ENCODE data around the gene BRAP.
"Not testable (repeated sequence)": the region's sequence is repeated elsewhere in the genome, so short reads cannot be mapped to it uniquely, and the experiment has no call there.

The BRAP gene

DNA sequence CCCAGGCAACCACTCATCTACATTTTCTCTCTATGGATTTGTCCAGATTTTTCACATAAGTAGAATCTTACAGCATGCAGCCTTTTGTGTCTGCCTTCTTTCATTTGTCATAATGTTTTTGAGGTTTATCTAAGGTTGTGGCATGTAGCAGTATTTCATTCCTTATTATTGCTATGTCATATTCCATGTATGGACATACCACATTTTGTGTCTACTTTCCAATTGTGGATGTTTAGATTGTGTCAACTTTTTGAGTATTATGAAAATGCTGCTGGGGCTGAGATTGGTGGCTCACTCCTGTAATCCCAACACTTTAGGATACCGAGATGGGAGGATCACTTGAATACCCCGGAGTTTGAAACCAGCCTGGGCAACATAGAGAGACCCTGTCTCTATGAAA is 83.4 kb downstream of the BRAP start:
- H3K4me3 ChIP-seq (ENCODE audit: low read depth, low read length): no peak overlapping the region
- H3K27ac ChIP-seq: no peak overlapping the region
- no peaks in the 10 kb centered on the region for H3K36me3 ChIP-seq (replicated peaks)
- TF ChIP-seq, protein P1, sequence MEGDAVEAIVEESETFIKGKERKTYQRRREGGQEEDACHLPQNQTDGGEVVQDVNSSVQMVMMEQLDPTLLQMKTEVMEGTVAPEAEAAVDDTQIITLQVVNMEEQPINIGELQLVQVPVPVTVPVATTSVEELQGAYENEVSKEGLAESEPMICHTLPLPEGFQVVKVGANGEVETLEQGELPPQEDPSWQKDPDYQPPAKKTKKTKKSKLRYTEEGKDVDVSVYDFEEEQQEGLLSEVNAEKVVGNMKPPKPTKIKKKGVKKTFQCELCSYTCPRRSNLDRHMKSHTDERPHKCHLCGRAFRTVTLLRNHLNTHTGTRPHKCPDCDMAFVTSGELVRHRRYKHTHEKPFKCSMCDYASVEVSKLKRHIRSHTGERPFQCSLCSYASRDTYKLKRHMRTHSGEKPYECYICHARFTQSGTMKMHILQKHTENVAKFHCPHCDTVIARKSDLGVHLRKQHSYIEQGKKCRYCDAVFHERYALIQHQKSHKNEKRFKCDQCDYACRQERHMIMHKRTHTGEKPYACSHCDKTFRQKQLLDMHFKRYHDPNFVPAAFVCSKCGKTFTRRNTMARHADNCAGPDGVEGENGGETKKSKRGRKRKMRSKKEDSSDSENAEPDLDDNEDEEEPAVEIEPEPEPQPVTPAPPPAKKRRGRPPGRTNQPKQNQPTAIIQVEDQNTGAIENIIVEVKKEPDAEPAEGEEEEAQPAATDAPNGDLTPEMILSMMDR (IDR thresholded peaks at IDR 0.05; ENCODE audit: low read depth, low read length, missing control alignments): no peak
- in situ Hi-C loops (cut with HindIII; ENCODE audit: low pct_ligation_motif_present, low sequenced_read_pairs): no loop called here
- no peaks in the 10 kb centered on the region for H3K27me3 ChIP-seq (replicated peaks)
- DNase-seq: no peak

GRCh38 chr12:111600986-111601385 is 84.8 kb downstream of the BRAP start:
- H3K36me3 ChIP-seq (replicated peaks); in situ Hi-C loops (cut with HindIII; ENCODE audit: low pct_ligation_motif_present, low sequenced_read_pairs); H3K4me3 ChIP-seq (ENCODE audit: low read depth, low read length); H3K27me3 ChIP-seq (replicated peaks); DNase-seq; H3K27ac ChIP-seq: not testable (repeated sequence)

DNA sequence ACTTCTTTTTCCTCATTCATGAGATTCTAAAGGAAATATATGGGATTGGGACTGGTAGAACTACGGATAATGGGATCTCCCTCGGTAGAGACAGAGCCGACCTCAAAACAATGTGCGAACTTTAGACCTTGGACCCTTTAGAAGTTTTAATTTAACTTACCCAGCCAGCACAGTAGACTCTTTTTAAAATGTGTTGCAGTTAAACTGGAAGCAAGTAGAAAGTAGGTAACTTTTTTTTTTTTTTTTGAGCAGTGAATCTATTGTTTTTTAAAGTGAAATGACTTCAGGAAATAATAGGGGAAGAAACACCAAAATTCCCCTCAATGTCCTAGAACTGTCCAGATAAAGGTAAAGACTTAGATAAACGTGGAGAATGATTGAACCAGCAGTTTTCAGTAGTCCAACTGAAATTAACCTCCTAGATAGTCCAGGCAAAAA is 85.5 kb downstream of the BRAP start:
- in situ Hi-C loops (cut with HindIII; ENCODE audit: low pct_ligation_motif_present, low sequenced_read_pairs): no loop called here

DNA sequence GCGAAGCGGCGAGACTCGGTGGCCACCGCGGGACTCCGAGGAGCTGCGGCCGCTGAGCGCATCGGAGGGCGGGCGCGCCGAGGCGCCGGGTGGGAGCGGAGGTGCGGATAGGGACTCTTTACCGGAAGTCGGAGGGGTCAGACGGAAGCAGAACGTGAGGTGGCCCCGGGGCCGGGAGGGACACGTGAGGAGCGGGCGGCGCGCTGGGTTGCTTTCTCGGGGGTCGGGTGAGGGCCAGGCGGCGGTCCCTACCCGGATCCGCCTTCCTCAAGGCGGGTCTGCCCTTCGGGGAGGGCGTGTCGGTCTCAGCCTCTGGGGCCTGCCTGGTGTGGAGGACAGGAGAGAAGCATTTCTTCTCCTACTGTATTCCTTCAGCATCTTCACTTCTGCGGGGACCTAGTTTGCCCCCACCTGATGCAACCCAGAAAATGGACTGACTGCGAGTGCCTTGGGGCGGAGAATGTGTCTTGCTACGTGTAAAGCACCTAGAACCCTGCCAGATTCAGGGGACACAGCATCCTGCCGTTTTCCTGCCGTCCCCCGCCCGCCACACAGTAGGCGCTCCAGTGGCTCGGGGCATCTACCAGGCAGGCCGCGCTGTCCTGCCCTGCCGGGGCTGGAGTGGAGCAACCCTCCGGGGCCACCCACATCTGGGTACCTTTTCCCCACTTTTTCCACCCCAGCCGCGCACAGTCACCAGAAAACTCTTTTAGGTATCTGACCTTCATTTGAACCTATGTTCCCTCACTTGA is 86.1 kb downstream of the BRAP start:
- Histone ChIP-seq H3K27ac (peak overlapping the region; percentile 98), H3K4me3 (ENCODE audit: low read depth, low read length) (peak overlapping the region; percentile 88), H3K36me3 (replicated peaks) (no peaks in the 10 kb centered on the region), H3K27me3 (replicated peaks) (no peaks in the 10 kb centered on the region)
- in situ Hi-C loops (cut with HindIII; ENCODE audit: low pct_ligation_motif_present, low sequenced_read_pairs): no loop called here
- DNase-seq: peak; percentile 88
- TF ChIP-seq, protein P1 (IDR thresholded peaks at IDR 0.05; ENCODE audit: low read depth, low read length, missing control alignments): peak; percentile 17

More for the DNA sequence above, 85.5 kb downstream of the BRAP start:
- Histone ChIP-seq H3K27me3 (replicated peaks) (no peaks in the 10 kb centered on the region), H3K36me3 (replicated peaks) (no peaks in the 10 kb centered on the region), H3K27ac (peak overlapping the region; percentile 98), H3K4me3 (ENCODE audit: low read depth, low read length) (peak overlapping the region; percentile 88)
- no peak for DNase-seq
- TF ChIP-seq, protein P1 (IDR thresholded peaks at IDR 0.05; ENCODE audit: low read depth, low read length, missing control alignments): no peak

GRCh38 chr12:111598637-111599452 is 86.9 kb downstream of the BRAP start, which contains the start of gene ATXN2:
ATXN2 (minus strand) TSS chr12:111599315; CDS start chr12:111599034, 281 bp downstream.
- no peaks in the 10 kb centered on the region for H3K36me3 ChIP-seq (replicated peaks)
- peak within 1 kb of the TSS; percentile 88 for H3K4me3 ChIP-seq (ENCODE audit: low read depth, low read length)
- no peak for DNase-seq
- H3K27me3 ChIP-seq (replicated peaks): no peaks in the 10 kb centered on the region
- in situ Hi-C loops (cut with HindIII; ENCODE audit: low pct_ligation_motif_present, low sequenced_read_pairs): no loop called here
- peak within 1 kb of the TSS; percentile 98 for H3K27ac ChIP-seq
- TF ChIP-seq, protein P1 (IDR thresholded peaks at IDR 0.05; ENCODE audit: low read depth, low read length, missing control alignments): no peak

Data from brain microvascular endothelial cell (primary cell).